Measurements from ENCODE around the gene ASCL2. TPM values are rescaled to one million over a fixed set of nuclear protein-coding genes. Genes with fewer than 3 reads are reported as not detected.

Gene ASCL2
- total and polyA plus RNA-seq, 2 of the 4 experiments (the other 2 are of a cell fraction): not detected

GRCh38 chr11:2258501-2259465, 11.6 kb downstream of the ASCL2 start:
- Histone ChIP-seq H3K18ac (ENCODE audit: low read depth, low read length) (no peak overlapping the region), H2AFZ (replicated peaks; ENCODE audit: low read length, poor library complexity) (no peak overlapping the region), H2BK5ac (ENCODE audit: low read depth, low read length, poor library complexity, severe bottlenecking) (no peak overlapping the region), H3K4me2 (ENCODE audit: low read depth, low read length) (no peak overlapping the region), H3K14ac (replicated peaks; ENCODE audit: low read depth, low read length) (no peak overlapping the region), H3K27ac (ENCODE audit: insufficient read depth, low read length) (no peak overlapping the region), H3K27me3 (ENCODE audit: control insufficient read depth, insufficient read depth, low read length) (peaks cover 37% of the 10 kb centered on the region), H4K20me1 (ENCODE audit: insufficient read depth, low read length) (no peaks in the 10 kb centered on the region), H3K9ac (ENCODE audit: low read depth, low read length) (no peak overlapping the region), H3K36me3 (ENCODE audit: control insufficient read depth, insufficient read depth, low read length) (no peaks in the 10 kb centered on the region), H2BK20ac (ENCODE audit: low read depth, low read length) (no peak overlapping the region), H3K56ac (ENCODE audit: extremely low read depth, insufficient read depth, low read length) (no peak overlapping the region), H4K5ac (ENCODE audit: low read depth, low read length) (no peak overlapping the region), H2BK15ac (ENCODE audit: low read depth, low read length) (no peak overlapping the region), H3K4me1 (ENCODE audit: control insufficient read depth, insufficient read depth, low read length) (no peaks in the 10 kb centered on the region), H2AK5ac (ENCODE audit: low read depth, low read length) (no peak overlapping the region), H4K8ac (ENCODE audit: low read depth in 2 of 2, low read length in 2 of 2) (no peak overlapping the region), H3K4me3 (ENCODE audit: insufficient read depth, low read depth, low read length) (no peak overlapping the region), H2BK120ac (ENCODE audit: low read depth, low read length) (no peak overlapping the region), H2AK9ac (replicated peaks; ENCODE audit: low read depth, low read length, poor library complexity) (no peak overlapping the region), H4K91ac (ENCODE audit: insufficient read depth, low read depth, low read length) (no peak overlapping the region), H3K4ac (ENCODE audit: low read depth, low read length) (no peak overlapping the region), H3K9me3 (ENCODE audit: control insufficient read depth, insufficient read depth, low read length) (no peaks in the 10 kb centered on the region), H3K79me1 (ENCODE audit: low read depth in 1 of 2, low read length in 2 of 2) (no peaks in the 10 kb centered on the region), H3K9me1 (ENCODE audit: insufficient read depth, low read length) (no peaks in the 10 kb centered on the region), H3K23ac (ENCODE audit: low read depth, low read length) (no peak overlapping the region)
- 77% methylated on average over 14 of the region's 29 CpGs; no CpG with 5 or more reads in 1 of the 2 experiments for WGBS, 2 experiments (ENCODE audit: extremely low coverage in 2 of 2, insufficient read length in 1 of 2)
- ChIA-PET POLR2A (ENCODE audit: unreplicated experiment) (no interaction called here), CTCF (no interaction called here)
- in situ Hi-C loops (cut with MboI; ENCODE audit: low sequenced_read_pairs) (no loop called here), intact Hi-C loops (cut with micrococcal nuclease) (no loop called here), dilution Hi-C loops (cut with HindIII; ENCODE audit: low sequenced_read_pairs, unreplicated experiment) (no loop called here)
- BruUV-seq (replicated peaks): no TSS peak
- ATAC-seq (ENCODE audit: low read depth) (no peak), DNase-seq (no peak)
- TF ChIP-seq USF2 (IDR thresholded peaks at IDR 0.05; ENCODE audit: low read depth, low read length) (no peak), RAD21 (IDR thresholded peaks at IDR 0.05; ENCODE audit: low read length) (no peak), MAFK (IDR thresholded peaks at IDR 0.05; ENCODE audit: low read depth, low read length) (no peak), SMC3 (IDR thresholded peaks at IDR 0.05; ENCODE audit: low read depth, low read length) (no peak), FOS (IDR thresholded peaks at IDR 0.05; ENCODE audit: low read depth, low read length) (no peak), BHLHE40 (IDR thresholded peaks at IDR 0.05; ENCODE audit: low read depth, low read length) (no peak)

Measured in IMR-90 (cell line).